SU-DHL-6 (cell line): ENCODE data around the gene TMC4.
"Not testable (repeated sequence)": the region's sequence is repeated elsewhere in the genome, so short reads cannot be mapped to it uniquely, and the experiment has no call there.

Source experiments
- EZH2phosphoT487 ChIP-seq: fragments of 200-600 bp; sonication (generic), shearing (Covaris generic); conservative IDR thresholded peaks from 2 replicates; pipeline ENCODE4 v1.6.1; 2018; ENCODE audit warnings: mild to moderate bottlenecking, antibody characterized with exemption, low read length, moderate library complexity, mixed read lengths
- TF ChIP-seq, protein P1 (sequence below): fragments of 200-600 bp; sonication (generic); IDR thresholded peaks from one replicate; pipeline ENCODE4 v1.5.1; 2017; ENCODE audit warnings: antibody characterized with exemption, mild to moderate bottlenecking, low read length, moderate library complexity; ENCODE audit not compliant: insufficient read depth, poor library complexity, severe bottlenecking

DNA sequence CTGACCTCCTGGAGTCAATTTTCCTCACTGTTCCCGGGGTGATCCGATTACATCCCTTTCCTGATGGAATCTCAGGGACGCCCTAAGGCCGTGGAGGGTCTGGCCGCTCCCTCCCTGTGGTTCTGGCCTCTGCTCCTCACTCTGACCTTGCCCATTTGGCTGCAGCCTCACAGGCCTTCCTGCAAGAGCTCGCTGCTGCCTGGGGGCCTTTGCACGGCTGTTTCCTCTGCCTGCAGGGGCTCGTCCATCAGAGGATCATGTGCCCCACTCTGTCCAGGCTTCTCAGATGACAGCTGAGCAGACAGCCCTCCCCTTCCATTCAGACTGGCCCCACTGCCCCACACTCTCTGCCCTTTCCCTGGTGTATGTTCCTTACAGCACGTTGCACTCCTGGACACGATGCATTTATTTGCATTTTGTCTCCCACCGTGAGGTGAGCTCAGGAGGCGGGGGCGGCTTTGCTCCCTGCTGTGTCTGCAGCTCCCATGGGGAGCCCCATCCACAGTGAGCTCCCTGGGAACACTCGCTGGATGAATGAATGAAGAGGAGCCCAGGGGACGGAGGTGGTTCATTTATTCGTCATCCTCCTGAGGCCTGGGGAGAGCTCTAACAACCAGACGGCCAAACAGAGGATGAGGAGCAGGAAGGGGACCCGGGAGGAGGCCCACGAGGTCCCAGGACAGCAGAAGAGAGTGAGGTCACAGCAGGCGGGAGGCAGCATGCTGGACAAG, 44.7 kb upstream of the TMC4 start:
- TF ChIP-seq, protein P1, sequence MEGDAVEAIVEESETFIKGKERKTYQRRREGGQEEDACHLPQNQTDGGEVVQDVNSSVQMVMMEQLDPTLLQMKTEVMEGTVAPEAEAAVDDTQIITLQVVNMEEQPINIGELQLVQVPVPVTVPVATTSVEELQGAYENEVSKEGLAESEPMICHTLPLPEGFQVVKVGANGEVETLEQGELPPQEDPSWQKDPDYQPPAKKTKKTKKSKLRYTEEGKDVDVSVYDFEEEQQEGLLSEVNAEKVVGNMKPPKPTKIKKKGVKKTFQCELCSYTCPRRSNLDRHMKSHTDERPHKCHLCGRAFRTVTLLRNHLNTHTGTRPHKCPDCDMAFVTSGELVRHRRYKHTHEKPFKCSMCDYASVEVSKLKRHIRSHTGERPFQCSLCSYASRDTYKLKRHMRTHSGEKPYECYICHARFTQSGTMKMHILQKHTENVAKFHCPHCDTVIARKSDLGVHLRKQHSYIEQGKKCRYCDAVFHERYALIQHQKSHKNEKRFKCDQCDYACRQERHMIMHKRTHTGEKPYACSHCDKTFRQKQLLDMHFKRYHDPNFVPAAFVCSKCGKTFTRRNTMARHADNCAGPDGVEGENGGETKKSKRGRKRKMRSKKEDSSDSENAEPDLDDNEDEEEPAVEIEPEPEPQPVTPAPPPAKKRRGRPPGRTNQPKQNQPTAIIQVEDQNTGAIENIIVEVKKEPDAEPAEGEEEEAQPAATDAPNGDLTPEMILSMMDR, result not testable (repeated sequence)
- TF ChIP-seq EZH2phosphoT487, result not testable (repeated sequence)
